GM10266 (cell line): ENCODE results near the gene TEC.

Source experiments
- DNase-seq: peaks from one replicate; pipeline ENCODE4 v3.0.0; 2012; ENCODE audit errors: extremely low spot score
- CTCF ChIP-seq: IDR thresholded peaks from 2 replicates; pipeline ENCODE4 v1.5.1; 2012; ENCODE audit warnings: mild to moderate bottlenecking, low read depth; ENCODE audit not compliant: control insufficient read depth, insufficient read depth; ENCODE audit errors: missing control alignments

Gene TEC

GRCh38 chr4:48196758-48197504, 72.7 kb downstream of the TEC start:
- no peak for TF ChIP-seq CTCF
- DNase-seq, result peak; percentile 55

GRCh38 chr4:48195853-48196252, 73.8 kb downstream of the TEC start:
- TF ChIP-seq CTCF, result no peak
- DNase-seq, result no peak

- no peak for TF ChIP-seq CTCF
- DNase-seq, result no peak
Measured at GRCh38 chr4:48195374-48195773, 74.3 kb downstream of the TEC start.

DNA sequence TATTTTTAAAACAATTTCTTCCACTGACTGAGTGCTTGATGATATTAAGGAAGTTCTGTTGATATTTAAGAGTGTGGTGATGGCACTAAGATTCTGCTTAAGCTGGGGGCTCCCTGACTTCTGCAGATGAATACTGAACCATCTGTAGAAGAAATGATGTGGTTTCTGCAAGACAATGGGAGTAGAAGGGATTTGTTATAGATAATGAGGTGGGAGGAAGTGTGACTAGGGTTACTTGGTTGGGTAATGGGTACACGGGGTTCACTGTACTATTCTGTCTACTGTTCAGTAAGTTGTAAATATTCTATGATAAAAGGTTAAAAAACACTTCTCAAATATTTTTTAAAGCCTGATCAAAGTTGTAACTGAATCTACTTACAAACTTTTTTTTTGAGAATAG, 74.7 kb downstream of the TEC start:
- no peak for TF ChIP-seq CTCF

DNA sequence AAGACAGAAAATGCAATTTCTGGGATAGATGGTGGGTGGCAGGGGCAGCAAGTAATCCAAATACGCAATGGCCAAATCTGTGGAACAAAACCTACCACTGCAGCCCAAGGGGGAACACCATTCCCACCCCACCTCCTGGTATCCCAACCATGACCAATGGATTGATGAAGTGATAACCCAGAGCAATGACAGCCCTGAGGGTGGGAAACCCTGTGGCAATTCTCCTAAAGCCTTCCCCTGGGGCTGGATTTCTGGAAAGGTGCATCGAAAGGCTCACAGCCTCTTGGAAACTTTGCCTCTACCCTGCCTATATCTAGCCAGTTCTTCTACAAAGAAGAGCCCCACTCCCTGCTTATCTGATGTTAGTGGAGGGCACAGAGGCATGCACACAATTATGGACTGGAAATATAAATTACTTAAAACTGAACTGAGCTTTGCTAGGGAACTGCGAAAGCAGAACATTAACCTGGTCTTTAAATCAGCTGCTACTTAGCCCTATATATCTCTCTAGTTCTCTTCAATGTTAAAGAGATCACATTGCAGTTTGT, 75.6 kb downstream of the TEC start:
- DNase-seq, result no peak
- no peak for TF ChIP-seq CTCF

More for the DNA sequence above, 74.7 kb downstream of the TEC start:
- DNase-seq, result no peak

- no peak for TF ChIP-seq CTCF
- DNase-seq, result no peak
Measured at GRCh38 chr4:48193096-48193836, 76.4 kb downstream of the TEC start.

DNA sequence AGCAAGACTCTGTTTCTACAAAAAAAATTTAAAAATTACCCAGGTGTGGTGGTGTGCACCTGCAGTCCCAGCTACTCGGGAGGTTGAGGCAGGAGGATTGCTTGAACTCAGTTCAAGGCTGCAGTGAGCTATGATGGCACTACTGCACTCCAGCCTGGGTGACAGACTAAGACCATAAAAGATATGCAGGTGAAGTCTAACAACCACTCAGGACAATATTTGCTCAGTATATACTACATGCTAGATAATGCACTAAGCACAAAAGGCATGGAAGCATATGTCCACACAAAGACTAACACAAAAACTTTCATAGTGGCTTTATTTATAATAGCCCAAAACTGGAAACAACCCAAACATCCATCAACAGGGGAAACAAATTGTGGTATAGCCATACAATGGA, 77.9 kb downstream of the TEC start:
- DNase-seq, result no peak

More for the DNA sequence above, 77.9 kb downstream of the TEC start:
- no peak for TF ChIP-seq CTCF
